ENCODE measurements around the gene WWP2.

DNA sequence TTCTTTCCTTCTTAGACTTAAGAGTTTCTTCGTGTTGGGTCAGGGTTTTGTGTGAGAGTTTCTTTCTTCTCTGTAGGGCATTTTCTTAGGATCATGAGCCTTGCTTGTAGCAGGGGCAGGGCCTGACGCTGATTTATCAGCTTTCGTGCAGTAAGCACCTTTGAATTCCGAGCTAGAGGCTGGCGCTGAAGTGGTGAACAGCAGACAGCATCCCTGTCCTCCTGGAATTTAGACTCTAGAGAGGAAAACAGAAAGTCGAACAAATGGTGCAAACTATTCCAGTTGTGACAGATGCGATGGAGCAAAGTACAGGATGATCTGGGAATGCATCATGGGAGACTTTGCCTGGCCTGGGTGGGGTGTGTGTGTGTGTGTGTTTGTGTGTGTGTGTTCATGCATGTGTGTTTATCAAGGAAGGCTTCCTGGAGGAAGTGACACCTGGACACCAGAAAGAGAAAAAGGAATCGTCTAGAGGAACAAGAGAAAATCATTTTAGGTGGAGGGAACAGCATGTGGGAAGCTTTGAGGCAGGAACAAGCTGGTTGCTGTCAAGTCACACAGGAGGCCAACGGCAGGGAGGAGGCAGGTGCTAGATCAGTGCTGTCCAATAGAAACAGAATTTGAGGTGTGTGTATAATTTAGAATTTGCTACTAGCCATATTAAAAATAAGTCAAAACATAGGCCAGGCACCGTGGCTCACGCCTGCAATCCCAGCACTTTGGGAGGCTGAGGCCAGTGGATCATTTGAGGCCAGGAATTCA is 60.2 kb downstream of the WWP2 start:
- TF ChIP-seq, protein P1, sequence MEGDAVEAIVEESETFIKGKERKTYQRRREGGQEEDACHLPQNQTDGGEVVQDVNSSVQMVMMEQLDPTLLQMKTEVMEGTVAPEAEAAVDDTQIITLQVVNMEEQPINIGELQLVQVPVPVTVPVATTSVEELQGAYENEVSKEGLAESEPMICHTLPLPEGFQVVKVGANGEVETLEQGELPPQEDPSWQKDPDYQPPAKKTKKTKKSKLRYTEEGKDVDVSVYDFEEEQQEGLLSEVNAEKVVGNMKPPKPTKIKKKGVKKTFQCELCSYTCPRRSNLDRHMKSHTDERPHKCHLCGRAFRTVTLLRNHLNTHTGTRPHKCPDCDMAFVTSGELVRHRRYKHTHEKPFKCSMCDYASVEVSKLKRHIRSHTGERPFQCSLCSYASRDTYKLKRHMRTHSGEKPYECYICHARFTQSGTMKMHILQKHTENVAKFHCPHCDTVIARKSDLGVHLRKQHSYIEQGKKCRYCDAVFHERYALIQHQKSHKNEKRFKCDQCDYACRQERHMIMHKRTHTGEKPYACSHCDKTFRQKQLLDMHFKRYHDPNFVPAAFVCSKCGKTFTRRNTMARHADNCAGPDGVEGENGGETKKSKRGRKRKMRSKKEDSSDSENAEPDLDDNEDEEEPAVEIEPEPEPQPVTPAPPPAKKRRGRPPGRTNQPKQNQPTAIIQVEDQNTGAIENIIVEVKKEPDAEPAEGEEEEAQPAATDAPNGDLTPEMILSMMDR (IDR thresholded peaks at IDR 0.05) = peak in 1 of 3 donors; percentile 65
- no peak for TF ChIP-seq POLR2A (IDR thresholded peaks at IDR 0.05)
